GM12878 (cell line): ENCODE measurements around the gene MMRN2. TPM values are rescaled to one million over a fixed set of nuclear protein-coding genes. Genes with fewer than 3 reads are reported as not detected.

Experiments used
- ATAC-seq: fragments of 200-7000 bp; cut with Tn5 transposase; 3 replicates; pipeline ENCODE4 v1.9.1; 2020; ENCODE audit warnings: mild to moderate bottlenecking, moderate library complexity
- BruUV-seq: library from RNA; stranded (reverse); fragments of 400-500 nt; replicated peaks from 2 replicates; lab custom pipeline; 2021; lab: Mats Ljungman, UMichigan
- CTCF ChIA-PET: fragments of 300-600 bp; sonication (Branson Sonifier 250); formaldehyde crosslinking; extraction: SDS; loops from one replicate; lab custom pipeline; 2021; ENCODE audit warnings: inconsistent platforms; lab: Yijun Ruan, JAX
- POLR2A ChIA-PET: fragments of 350-600 bp; formaldehyde crosslinking; extraction: SDS; loops from one replicate; lab custom pipeline; 2021; ENCODE audit warnings: inconsistent platforms; lab: Charles Lee
- RAD21 ChIA-PET: fragments of 300-600 bp; sonication (Branson Sonifier 250); formaldehyde crosslinking; loops from one replicate; lab custom pipeline; 2023; ENCODE audit warnings: antibody characterized with exemption; ENCODE audit not compliant: unreplicated experiment; lab: Charles Lee
- SMC1A ChIA-PET: fragments of 300-600 bp; sonication (Branson Sonifier 250); formaldehyde crosslinking; loops from one replicate; lab custom pipeline; 2023; ENCODE audit not compliant: unreplicated experiment, uncharacterized antibody; lab: Charles Lee
- DNase-seq: peaks from one replicate; pipeline ENCODE4 v3.0.0-alpha.2; 2011; ENCODE audit warnings: low read depth, low spot score
- FAIRE-seq: peaks from 3 replicates; lab custom pipeline; 2011; peaks lifted over from hg19 to GRCh38; lab: Jason Lieb, UNC
- H2AFZ ChIP-seq: 2 replicates; pipeline ENCODE4 v1.6.0; 2011; ENCODE audit warnings: low read depth, low read length, control low read depth; ENCODE audit not compliant: control insufficient read depth
- H3K27ac ChIP-seq: 2 replicates; pipeline ENCODE4 v1.5.1; 2011; ENCODE audit warnings: control low read depth; ENCODE audit not compliant: control insufficient read depth, insufficient read depth
- H3K27me3 ChIP-seq, 2 experiments: replicated peaks in 1 of 2; 2 replicates each; pipeline versions ENCODE4 v1.6.0 to v1.6.1; 2011; ENCODE audit warnings: low read length in 1 of 2; ENCODE audit not compliant: control insufficient read depth in 2 of 2, insufficient read depth in 2 of 2
- H3K36me3 ChIP-seq, 2 experiments: 2 replicates each; pipeline ENCODE4 v1.5.1; 2011; ENCODE audit warnings: low read length in 1 of 2; ENCODE audit not compliant: control insufficient read depth in 2 of 2, insufficient read depth in 2 of 2
- H3K4me1 ChIP-seq: 2 replicates; pipeline ENCODE4 v1.6.1; 2011; ENCODE audit warnings: mild to moderate bottlenecking, low read length, moderate library complexity, mixed read lengths; ENCODE audit not compliant: control insufficient read depth, insufficient read depth
- H3K4me2 ChIP-seq: 2 replicates; pipeline ENCODE4 v1.6.0; 2011; ENCODE audit warnings: control low read depth; ENCODE audit not compliant: control insufficient read depth, insufficient read depth
- H3K4me3 ChIP-seq: fragments of 200-600 bp; sonication (generic); 2 replicates; pipeline ENCODE4 v1.5.1; 2016
- H3K79me2 ChIP-seq: 2 replicates; pipeline ENCODE4 v1.6.0; 2011; ENCODE audit warnings: low read length; ENCODE audit not compliant: control insufficient read depth, insufficient read depth
- H3K9ac ChIP-seq: 2 replicates; pipeline ENCODE4 v1.8.0; 2011; ENCODE audit warnings: low read length, control low read depth, mixed read lengths; ENCODE audit not compliant: control insufficient read depth, insufficient read depth
- H3K9me3 ChIP-seq: replicated peaks from 3 replicates; pipeline ENCODE4 v1.5.1; 2011; ENCODE audit warnings: mild to moderate bottlenecking, low read length; ENCODE audit not compliant: control insufficient read depth, insufficient read depth
- H4K20me1 ChIP-seq: 2 replicates; pipeline ENCODE4 v1.6.0; 2011; ENCODE audit not compliant: control insufficient read depth, insufficient read depth
- ATF2 ChIP-seq: IDR thresholded peaks from 2 replicates; pipeline ENCODE4 v1.6.1; 2012; ENCODE audit warnings: low read length, inconsistent platforms
- CBX3 ChIP-seq: fragments of 200-600 bp; sonication (generic); IDR thresholded peaks from 2 replicates; pipeline ENCODE4 v1.6.1; 2016; ENCODE audit warnings: low read depth, borderline replicate concordance
- CHD4 ChIP-seq: fragments of 200-600 bp; sonication (generic); IDR thresholded peaks from 2 replicates; pipeline ENCODE4 v1.6.1; 2016; ENCODE audit warnings: mild to moderate bottlenecking
- E2F4 ChIP-seq: IDR thresholded peaks from 2 replicates; pipeline ENCODE4 v1.6.1; 2012; ENCODE audit warnings: low read depth, low read length, improper control_type of control experiment
- EED ChIP-seq: sonication (generic); IDR thresholded peaks from 2 replicates; pipeline ENCODE4 v1.6.1; 2016; ENCODE audit warnings: antibody characterized with exemption, low read depth
- GATAD2B ChIP-seq: fragments of 450-650 bp; conservative IDR thresholded peaks from 2 replicates; pipeline ENCODE4 v1.6.1; 2017; ENCODE audit warnings: low read depth, mild to moderate bottlenecking, moderate library complexity
- IKZF2 ChIP-seq, 2 experiments: fragments of 450-650 bp; IDR thresholded peaks; 2 replicates each; pipeline ENCODE4 v1.6.1; 2017; ENCODE audit warnings: mild to moderate bottlenecking in 2 of 2, moderate library complexity in 2 of 2
- MXI1 ChIP-seq: fragments of 150-350 bp; IDR thresholded peaks from 2 replicates; pipeline ENCODE4 v1.6.1; 2011; ENCODE audit warnings: low read depth, mild to moderate bottlenecking, inconsistent platforms, low read length, improper control_type of control experiment
- RBBP5 ChIP-seq: fragments of 200-600 bp; sonication (generic); conservative IDR thresholded peaks from 2 replicates; pipeline ENCODE4 v1.6.1; 2016
- SP1 ChIP-seq: IDR thresholded peaks from one replicate; pipeline ENCODE4 v1.6.1; 2011; ENCODE audit warnings: low read depth, low read length
- TBL1XR1 ChIP-seq: IDR thresholded peaks from 2 replicates; pipeline ENCODE4 v1.6.1; 2012; ENCODE audit warnings: low read depth, low read length, improper control_type of control experiment
- ZBTB4 ChIP-seq: fragments of 450-650 bp; formaldehyde crosslinking; IDR thresholded peaks from 2 replicates; pipeline ENCODE4 v1.4.0; 2022; ENCODE audit warnings: mild to moderate bottlenecking, moderate library complexity
- ZNF217 ChIP-seq: fragments of 450-650 bp; IDR thresholded peaks from 2 replicates; pipeline ENCODE4 v1.6.1; 2017; ENCODE audit warnings: antibody characterized with exemption, mild to moderate bottlenecking
- ZNF622 ChIP-seq: fragments of 450-650 bp; IDR thresholded peaks from 2 replicates; pipeline ENCODE4 v1.6.1; 2017; ENCODE audit warnings: mild to moderate bottlenecking, inconsistent platforms
- WGBS: methylation state at CpG from one replicate; pipeline ENCODE4 v1.1.6; 2016; ENCODE audit warnings: low lambda C conversion rate; ENCODE audit not compliant: insufficient replicate concordance, insufficient coverage; ENCODE audit errors: missing lambda C conversion rate; 5-methylcytosine and 5-hydroxymethylcytosine counted together
- in situ Hi-C: fragments of 300-500 bp; cut with MboI; formaldehyde crosslinking; loops from 9 replicates; pipeline ENCODE4 v1.14.3; 2018; ENCODE audit warnings: mixed read lengths
- intact Hi-C: fragments of 100-400 bp; cut with micrococcal nuclease; formaldehyde crosslinking; loops from one replicate; pipeline ENCODE4 v1.14.2; 2022; ENCODE audit not compliant: unreplicated experiment
- polyA plus RNA-seq, 11 experiments: library from polyadenylated mRNA; depleted of rRNA in 4 of 11; unstranded in 6 of 11; stranded (reverse) in 5 of 11; fragments of >200 nt; fragmentation: Nextera tagmentation in 4 of 11; fragmentation: Illumina TruSeq in 1 of 11; extraction: Ambion mirVana in 4 of 11; extraction: Trizol in 1 of 11; gene quantifications; 1 replicate in 1 of 11; 2 replicates in 10 of 11; pipeline versions ENCODE4 v1.2.1 to v1.2.3, GENCODE V29; 2011 to 2016; ENCODE audit warnings: inconsistent platforms in 2 of 11, missing spikeins in 2 of 11, low read depth in 1 of 11
- total RNA-seq, 4 experiments: library from RNA; depleted of rRNA in 3 of 4; stranded (reverse); fragments of >200 nt in 3 of 4; fragmentation: Illumina TruSeq in 1 of 4; extraction: Trizol in 1 of 4; gene quantifications; 2 replicates each; pipeline versions ENCODE4 v1.2.1 to v1.2.3, GENCODE V29; 2013 to 2021

MMRN2 gene
- total and polyA plus RNA-seq, 10 of the 15 experiments (the other 5 are each of a cell fraction or from before 2014, with no cell fraction given) = 0.09 to 1.0 (median 0.54) TPM; not detected in 3

GRCh38 chr10:86944907-86945306 is 12.5 kb downstream of the MMRN2 start:
- TF ChIP-seq EED (no peak), CHD4 (no peak), IKZF2 (IDR thresholded peaks at IDR 0.05) (no peak), CBX3 (no peak), GATAD2B (no peak), ZNF622 (no peak)
- POLR2A ChIA-PET = no interaction called here

GRCh38 chr10:86944471-86944870 is 12.9 kb downstream of the MMRN2 start:
- Histone ChIP-seq H3K9me3 (no peaks in the 10 kb centered on the region), H3K4me3 (no peak overlapping the region), H3K27ac (no peak overlapping the region), H3K9ac (no peak overlapping the region), H2AFZ (no peak overlapping the region), H3K4me1 (no peaks in the 10 kb centered on the region; the same call in 1 of the 2 replicates), H3K4me2 (no peak overlapping the region), H3K36me3 (no peaks in the 10 kb centered on the region), H4K20me1 (no peaks in the 10 kb centered on the region), H3K27me3 (no peaks in the 10 kb centered on the region), H3K79me2 (no peaks in the 10 kb centered on the region)
- intact Hi-C loops = no loop called here
- CTCF ChIA-PET = interaction anchor here (1.8 kb wide), 1 partner anchor 16 kb away, joined by 7 read pairs; no protein-coding TSS in a partner anchor
- in situ Hi-C loops = no loop called here
- SMC1A ChIA-PET = interaction anchor here (0.6 kb wide), 1 partner anchor 563 kb away, joined by 3 read pairs; no protein-coding TSS in a partner anchor
- FAIRE-seq (no peak), DNase-seq (no peak), ATAC-seq (no peak)
- BruUV-seq = no TSS peak
- POLR2A ChIA-PET = no interaction called here
- RAD21 ChIA-PET = no interaction called here
- TF ChIP-seq ZBTB4 (CRISPR knock-in tag) (no peak), ATF2 (no peak), ZNF217 (no peak), E2F4 (no peak), SP1 (no peak), MXI1 (no peak), RBBP5 (no peak), TBL1XR1 (no peak)

More at GRCh38 chr10:86944907-86945306, 12.5 kb downstream of the MMRN2 start:
- no peaks in the 10 kb centered on the region for H3K27me3 ChIP-seq
- no peak overlapping the region for H3K4me2 ChIP-seq
- no peaks in the 10 kb centered on the region for H3K4me1 ChIP-seq
- 73% methylated on average over 3 of the region's 3 CpGs for WGBS
- no peak overlapping the region for H3K27ac ChIP-seq
- FAIRE-seq (no peak), ATAC-seq (no peak), DNase-seq (no peak)
- BruUV-seq = no TSS peak
- intact Hi-C loops (no loop called here), in situ Hi-C loops (no loop called here)
- H2AFZ ChIP-seq = no peak overlapping the region
- no peak overlapping the region for H3K4me3 ChIP-seq
- RAD21 ChIA-PET = no interaction called here
- H3K79me2 ChIP-seq = no peaks in the 10 kb centered on the region
- no peaks in the 10 kb centered on the region for H4K20me1 ChIP-seq
- CTCF ChIA-PET = interaction anchor here (1.1 to 2.1 kb wide), 2 partner anchors 21 to 23 kb away, joined by 5 to 11 read pairs; no protein-coding TSS in a partner anchor
- no peaks in the 10 kb centered on the region for H3K36me3 ChIP-seq
- SMC1A ChIA-PET = interaction anchor here (0.6 to 1.1 kb wide), 2 partner anchors 138 to 564 kb away, joined by 3 read pairs; no protein-coding TSS in a partner anchor
- no peaks in the 10 kb centered on the region for H3K9me3 ChIP-seq
- H3K9ac ChIP-seq = no peak overlapping the region
